Liver (tissue), 9 donors: ENCODE data around the gene FLRT2. TPM values are rescaled to one million over a fixed set of nuclear protein-coding genes. Genes with fewer than 3 reads are reported as not detected.
A peak's percentile ranks its signal among the peaks of the same experiment; 100 is the strongest.

ENCODE experiments used
- DNase-seq: peaks from one replicate; pipeline ENCODE4 v3.0.0-alpha.2; 2017; ENCODE audit warnings: low spot score
- H3K27ac ChIP-seq, 2 donors: one replicate each; pipeline ENCODE4 v1.7.0; 2013; ENCODE audit warnings: inconsistent platforms in 2 of 2, low read length in 2 of 2, control low read depth in 1 of 2, low read depth in 1 of 2, mild to moderate bottlenecking in 1 of 2
- H3K27me3 ChIP-seq, 4 donors: one replicate each; pipeline versions ENCODE4 v1.6.1 to v1.7.0; 2013; ENCODE audit warnings: low read length in 3 of 4, inconsistent platforms in 1 of 4, mild to moderate bottlenecking in 1 of 4, moderate library complexity in 1 of 4; ENCODE audit not compliant: control insufficient read depth in 4 of 4, insufficient read depth in 4 of 4
- H3K36me3 ChIP-seq, 4 donors: one replicate each; pipeline versions ENCODE4 v1.6.1 to v1.7.0; 2013; ENCODE audit warnings: low read length in 3 of 4, mild to moderate bottlenecking in 3 of 4, low read depth in 1 of 4, moderate library complexity in 1 of 4; ENCODE audit not compliant: control insufficient read depth in 4 of 4, insufficient read depth in 3 of 4
- H3K4me1 ChIP-seq, 4 donors: one replicate each; pipeline versions ENCODE4 v1.6.1 to v1.7.0; 2013; ENCODE audit warnings: low read length in 3 of 4, mild to moderate bottlenecking in 3 of 4, moderate library complexity in 1 of 4; ENCODE audit not compliant: control insufficient read depth in 4 of 4, insufficient read depth in 4 of 4
- H3K4me3 ChIP-seq, 3 donors: one replicate each; pipeline versions ENCODE4 v1.6.1 to v1.7.0; 2013; ENCODE audit warnings: low read length in 3 of 3, control low read depth in 1 of 3, low read depth in 1 of 3, mild to moderate bottlenecking in 1 of 3
- H3K9ac ChIP-seq, 2 donors: one replicate each; pipeline ENCODE4 v1.7.0; 2013; ENCODE audit warnings: low read length in 2 of 2, mild to moderate bottlenecking in 2 of 2, moderate library complexity in 2 of 2, control low read depth in 1 of 2, low read depth in 1 of 2
- H3K9me3 ChIP-seq, 4 donors: one replicate each; pipeline versions ENCODE4 v1.6.1 to v1.7.0; 2013; ENCODE audit warnings: low read length in 3 of 4; ENCODE audit not compliant: control insufficient read depth in 4 of 4
- EGR1 ChIP-seq, 2 donors: IDR thresholded peaks; 2 replicates each; pipeline ENCODE4 v1.6.1; 2016 to 2018; ENCODE audit warnings: antibody characterized with exemption in 2 of 2, low read depth in 2 of 2
- FOXA1 ChIP-seq: IDR thresholded peaks from 2 replicates; pipeline ENCODE4 v1.6.1; 2016; ENCODE audit warnings: antibody characterized with exemption
- GABPA ChIP-seq, 2 donors: IDR thresholded peaks in 1 of 2; conservative IDR thresholded peaks in 1 of 2; 2 replicates each; pipeline ENCODE4 v1.6.1; 2016; ENCODE audit warnings: antibody characterized with exemption in 2 of 2, mild to moderate bottlenecking in 1 of 2, moderate library complexity in 1 of 2
- HNF4A ChIP-seq, 2 donors: conservative IDR thresholded peaks; 2 replicates each; pipeline ENCODE4 v1.6.1; 2016; ENCODE audit warnings: antibody characterized with exemption in 2 of 2, mild to moderate bottlenecking in 2 of 2
- HNF4G ChIP-seq: IDR thresholded peaks from 2 replicates; pipeline ENCODE4 v1.6.1; 2016; ENCODE audit warnings: antibody characterized with exemption
- JUND ChIP-seq, 2 donors: IDR thresholded peaks; 2 replicates each; pipeline ENCODE4 v1.6.1; 2016; ENCODE audit warnings: antibody characterized with exemption in 2 of 2
- MAX ChIP-seq: IDR thresholded peaks from 2 replicates; pipeline ENCODE4 v1.6.1; 2016; ENCODE audit warnings: antibody characterized with exemption
- RAD21 ChIP-seq, 2 donors: IDR thresholded peaks; 2 replicates each; pipeline ENCODE4 v1.6.1; 2016; ENCODE audit warnings: antibody characterized with exemption in 2 of 2, mild to moderate bottlenecking in 2 of 2
- RXRA ChIP-seq, 2 donors: IDR thresholded peaks; 2 replicates each; pipeline ENCODE4 v1.6.1; 2017 to 2018; ENCODE audit warnings: antibody characterized with exemption in 2 of 2, mild to moderate bottlenecking in 1 of 2
- TAF1 ChIP-seq: conservative IDR thresholded peaks from 2 replicates; pipeline ENCODE4 v1.6.1; 2016; ENCODE audit warnings: antibody characterized with exemption, mild to moderate bottlenecking
- YY1 ChIP-seq: IDR thresholded peaks from 2 replicates; pipeline ENCODE4 v1.6.1; 2016; ENCODE audit warnings: antibody characterized with exemption, mild to moderate bottlenecking
- WGBS: extraction: QIAGEN DNeasy Blood & Tissue Kit; methylation state at CpG from one replicate; pipeline ENCODE4 v1.1.7; 2013; 5-methylcytosine and 5-hydroxymethylcytosine counted together
- polyA plus RNA-seq, 2 donors: library from polyadenylated mRNA; stranded (reverse) in 1 of 2; unstranded in 1 of 2; fragments of 200-250 nt in 1 of 2; fragments of >200 nt in 1 of 2; fragmentation: Nextera tagmentation in 1 of 2; extraction: Ambion mirVana in 1 of 2; gene quantifications; one replicate each; pipeline versions ENCODE4 v1.2.1 to v1.2.3, GENCODE V29; 2013 to 2015
- total RNA-seq, 2 donors: library from RNA; depleted of rRNA; stranded (reverse); fragments of >200 nt; gene quantifications; one replicate each; pipeline ENCODE4 v1.2.3, GENCODE V29; 2014
- TF ChIP-seq, protein P1 (sequence below): IDR thresholded peaks from 2 replicates; pipeline ENCODE4 v1.6.1; 2016; ENCODE audit warnings: antibody characterized with exemption
- TF ChIP-seq, protein P2 (sequence below): IDR thresholded peaks from 2 replicates; pipeline ENCODE4 v1.6.1; 2016; ENCODE audit warnings: antibody characterized with exemption
- TF ChIP-seq, protein P3 (sequence below): fragments of 150-350 bp; IDR thresholded peaks from 2 replicates; pipeline ENCODE4 v1.5.1; 2017; ENCODE audit warnings: improper control_type of control experiment, low read depth, low read length; ENCODE audit not compliant: missing input control
- donor health status: healthy.
- donor health status: healthy.
- donor health status: healthy.
- donor health status: healthy.
- donor health status: healthy.

FLRT2 gene
- total and polyA plus RNA-seq, 4 donors, result 0.90 to 8.2 (median 1.8) TPM

- Histone ChIP-seq H3K27ac (no peak overlapping the region), H3K27me3 (peaks cover 2 to 19% (median 7%) of the 10 kb centered on the region in 4 donors), H3K9ac (no peak overlapping the region), H3K4me3 (peak overlapping the region in 1 of 3 donors; percentile 33), H3K36me3 (no peaks in the 10 kb centered on the region), H3K4me1 (peaks cover 9 to 43% (median 31%) of the 10 kb centered on the region in 4 donors), H3K9me3 (no peaks in the 10 kb centered on the region)
- 35% methylated on average over 7 of the region's 7 CpGs for WGBS
- TF ChIP-seq JUND (IDR thresholded peaks at IDR 0.05), result no peak
- TF ChIP-seq RXRA (IDR thresholded peaks at IDR 0.05), result no peak
- TF ChIP-seq, protein P1, sequence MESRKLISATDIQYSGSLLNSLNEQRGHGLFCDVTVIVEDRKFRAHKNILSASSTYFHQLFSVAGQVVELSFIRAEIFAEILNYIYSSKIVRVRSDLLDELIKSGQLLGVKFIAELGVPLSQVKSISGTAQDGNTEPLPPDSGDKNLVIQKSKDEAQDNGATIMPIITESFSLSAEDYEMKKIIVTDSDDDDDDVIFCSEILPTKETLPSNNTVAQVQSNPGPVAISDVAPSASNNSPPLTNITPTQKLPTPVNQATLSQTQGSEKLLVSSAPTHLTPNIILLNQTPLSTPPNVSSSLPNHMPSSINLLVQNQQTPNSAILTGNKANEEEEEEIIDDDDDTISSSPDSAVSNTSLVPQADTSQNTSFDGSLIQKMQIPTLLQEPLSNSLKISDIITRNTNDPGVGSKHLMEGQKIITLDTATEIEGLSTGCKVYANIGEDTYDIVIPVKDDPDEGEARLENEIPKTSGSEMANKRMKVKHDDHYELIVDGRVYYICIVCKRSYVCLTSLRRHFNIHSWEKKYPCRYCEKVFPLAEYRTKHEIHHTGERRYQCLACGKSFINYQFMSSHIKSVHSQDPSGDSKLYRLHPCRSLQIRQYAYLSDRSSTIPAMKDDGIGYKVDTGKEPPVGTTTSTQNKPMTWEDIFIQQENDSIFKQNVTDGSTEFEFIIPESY, result no peak
- no peak for TF ChIP-seq TAF1
- no peak for TF ChIP-seq HNF4G
- TF ChIP-seq FOXA1, result no peak
- no peak for TF ChIP-seq MAX
- TF ChIP-seq, protein P2, sequence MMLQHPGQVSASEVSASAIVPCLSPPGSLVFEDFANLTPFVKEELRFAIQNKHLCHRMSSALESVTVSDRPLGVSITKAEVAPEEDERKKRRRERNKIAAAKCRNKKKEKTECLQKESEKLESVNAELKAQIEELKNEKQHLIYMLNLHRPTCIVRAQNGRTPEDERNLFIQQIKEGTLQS, result no peak
- TF ChIP-seq GABPA (IDR thresholded peaks at IDR 0.05 in 1 of 2, conservative IDR thresholded peaks at IDR 0.05 in 1 of 2), result no peak
- TF ChIP-seq YY1, result no peak
- no peak for TF ChIP-seq EGR1 (IDR thresholded peaks at IDR 0.05; ENCODE audit: low read depth in 2 of 2)
- TF ChIP-seq HNF4A (conservative IDR thresholded peaks at IDR 0.05), result no peak
- peak; percentile 77 to 79 for TF ChIP-seq RAD21 (IDR thresholded peaks at IDR 0.05)
- TF ChIP-seq, protein P3, sequence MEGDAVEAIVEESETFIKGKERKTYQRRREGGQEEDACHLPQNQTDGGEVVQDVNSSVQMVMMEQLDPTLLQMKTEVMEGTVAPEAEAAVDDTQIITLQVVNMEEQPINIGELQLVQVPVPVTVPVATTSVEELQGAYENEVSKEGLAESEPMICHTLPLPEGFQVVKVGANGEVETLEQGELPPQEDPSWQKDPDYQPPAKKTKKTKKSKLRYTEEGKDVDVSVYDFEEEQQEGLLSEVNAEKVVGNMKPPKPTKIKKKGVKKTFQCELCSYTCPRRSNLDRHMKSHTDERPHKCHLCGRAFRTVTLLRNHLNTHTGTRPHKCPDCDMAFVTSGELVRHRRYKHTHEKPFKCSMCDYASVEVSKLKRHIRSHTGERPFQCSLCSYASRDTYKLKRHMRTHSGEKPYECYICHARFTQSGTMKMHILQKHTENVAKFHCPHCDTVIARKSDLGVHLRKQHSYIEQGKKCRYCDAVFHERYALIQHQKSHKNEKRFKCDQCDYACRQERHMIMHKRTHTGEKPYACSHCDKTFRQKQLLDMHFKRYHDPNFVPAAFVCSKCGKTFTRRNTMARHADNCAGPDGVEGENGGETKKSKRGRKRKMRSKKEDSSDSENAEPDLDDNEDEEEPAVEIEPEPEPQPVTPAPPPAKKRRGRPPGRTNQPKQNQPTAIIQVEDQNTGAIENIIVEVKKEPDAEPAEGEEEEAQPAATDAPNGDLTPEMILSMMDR, result peak; percentile 18
- no peak for DNase-seq
These were observed 1.7 kb upstream of the FLRT2 start for GRCh38 chr14:85528080-85528896.

GRCh38 chr14:85528897-85529631 is 880 bp upstream of the FLRT2 start:
- Histone ChIP-seq H3K27ac (peak overlapping the region; percentile 23 to 50), H3K4me1 (peaks cover 12 to 50% (median 37%) of the 10 kb centered on the region in 4 donors), H3K36me3 (no peaks in the 10 kb centered on the region), H3K9me3 (no peaks in the 10 kb centered on the region), H3K9ac (no peak overlapping the region), H3K4me3 (peak overlapping the region; percentile 9 to 57 (median 33)), H3K27me3 (peaks cover 2 to 19% (median 8%) of the 10 kb centered on the region in 4 donors)
- DNase-seq, result no peak
- TF ChIP-seq, protein P1, result no peak
- WGBS, result 7% methylated on average over 29 of the region's 29 CpGs
